Measurements from ENCODE around the gene COX4I1.

COX4I1 gene

GRCh38 chr16:85845266-85845665, 45.8 kb downstream of the COX4I1 start:
- Histone ChIP-seq H3K27me3 (no peaks in the 10 kb centered on the region), H3K27ac (peak overlapping the region; percentile 20 to 99 (median 94); a peak in 20 of 22 replicates), H3K4me2 (peak overlapping the region; percentile 27 to 93 (median 82); a peak in 21 of 22 replicates), H3K36me3 (peaks cover 0 to 17% (median 0%) of the 10 kb centered on the region in 11 experiments; a peak in 4 of 22 replicates), H3K4me1 (peaks cover 71 to 96% (median 94%) of the 10 kb centered on the region in 10 experiments), H3K4me3 (peak overlapping the region in 2 of 10 experiments; percentile 1 to 19; a peak in 2 of 20 replicates), H3K9ac (peak overlapping the region in 10 of 11 experiments; percentile 21 to 59 (median 45); a peak in 15 of 22 replicates), H4K20me1 (no peaks in the 10 kb centered on the region), H3K9me3 (replicated peaks in 1 of 11) (peaks cover 5 to 29% (median 13%) of the 10 kb centered on the region in 11 experiments; a peak in 16 of 22 replicates)
- no peak for TF ChIP-seq Cebpa-rat (IDR thresholded peaks at IDR 0.05)

GRCh38 chr16:85846461-85846860, 47.0 kb downstream of the COX4I1 start:
- Histone ChIP-seq H3K36me3 (peaks cover 0 to 17% (median 0%) of the 10 kb centered on the region in 11 experiments; a peak in 4 of 22 replicates), H3K27me3 (no peaks in the 10 kb centered on the region), H3K27ac (peak overlapping the region; percentile 57 to 99 (median 97); a peak in 21 of 22 replicates), H3K9ac (peak overlapping the region; percentile 35 to 92 (median 72); a peak in 21 of 22 replicates), H3K9me3 (replicated peaks in 1 of 11) (peaks cover 5 to 24% (median 13%) of the 10 kb centered on the region in 11 experiments; a peak in 16 of 22 replicates), H3K4me1 (peaks cover 71 to 96% (median 94%) of the 10 kb centered on the region in 10 experiments), H3K4me2 (peak overlapping the region; percentile 64 to 94 (median 86)), H4K20me1 (no peaks in the 10 kb centered on the region), H3K4me3 (peak overlapping the region in 7 of 10 experiments; percentile 6 to 56 (median 40); a peak in 10 of 20 replicates)
- TF ChIP-seq Cebpa-rat (IDR thresholded peaks at IDR 0.05) = peak in 1 of 11 experiments; percentile 32; a peak in 1 of 22 replicates

- Histone ChIP-seq H3K36me3 (peaks cover 0 to 17% (median 0%) of the 10 kb centered on the region in 11 experiments; a peak in 4 of 22 replicates), H3K9me3 (replicated peaks in 1 of 11) (peaks cover 5 to 24% (median 13%) of the 10 kb centered on the region in 11 experiments; a peak in 16 of 22 replicates), H4K20me1 (no peaks in the 10 kb centered on the region), H3K4me2 (peak overlapping the region; percentile 64 to 94 (median 86)), H3K4me3 (peak overlapping the region in 7 of 10 experiments; percentile 6 to 56 (median 40); a peak in 10 of 20 replicates), H3K27me3 (no peaks in the 10 kb centered on the region), H3K4me1 (peaks cover 71 to 96% (median 94%) of the 10 kb centered on the region in 10 experiments), H3K27ac (peak overlapping the region; percentile 57 to 99 (median 97); a peak in 21 of 22 replicates), H3K9ac (peak overlapping the region in 10 of 11 experiments; percentile 52 to 92 (median 72); a peak in 20 of 22 replicates)
- TF ChIP-seq Cebpa-rat (IDR thresholded peaks at IDR 0.05) = no peak
Measured at GRCh38 chr16:85847036-85847435, 47.5 kb downstream of the COX4I1 start.

GRCh38 chr16:85847681-85848601, 48.4 kb downstream of the COX4I1 start:
- Histone ChIP-seq H3K27me3 (no peaks in the 10 kb centered on the region), H3K36me3 (peaks cover 0 to 13% (median 0%) of the 10 kb centered on the region in 11 experiments; a peak in 4 of 22 replicates), H4K20me1 (no peaks in the 10 kb centered on the region), H3K4me1 (peaks cover 66 to 96% (median 94%) of the 10 kb centered on the region in 10 experiments), H3K27ac (peak overlapping the region; percentile 17 to 99 (median 97); a peak in 20 of 22 replicates), H3K4me3 (peak overlapping the region in 6 of 10 experiments; percentile 36 to 56 (median 44); a peak in 9 of 20 replicates), H3K9ac (peak overlapping the region; percentile 38 to 92 (median 72); a peak in 20 of 22 replicates), H3K4me2 (peak overlapping the region; percentile 64 to 94 (median 86)), H3K9me3 (replicated peaks in 1 of 11) (peaks cover 2 to 20% (median 10%) of the 10 kb centered on the region in 11 experiments; a peak in 16 of 22 replicates)
- TF ChIP-seq Cebpa-rat (IDR thresholded peaks at IDR 0.05) = peak in 9 of 11 experiments; percentile 35 to 81 (median 67); a peak in 14 of 22 replicates

- H3K4me1 ChIP-seq = peaks cover 75 to 98% (median 97%) of the 10 kb centered on the region in 10 experiments
Measured at GRCh38 chr16:85848986-85849385, 49.5 kb downstream of the COX4I1 start.

GRCh38 chr16:85849388-85849787, 49.9 kb downstream of the COX4I1 start:
- no peaks in the 10 kb centered on the region for H3K27me3 ChIP-seq
- TF ChIP-seq Cebpa-rat (IDR thresholded peaks at IDR 0.05) = no peak
- H4K20me1 ChIP-seq = no peaks in the 10 kb centered on the region
- peaks cover 0 to 10% (median 0%) of the 10 kb centered on the region in 11 experiments; a peak in 4 of 22 replicates for H3K9me3 ChIP-seq (replicated peaks in 1 of 11)
- peak overlapping the region; percentile 17 to 99 (median 97); a peak in 19 of 22 replicates for H3K27ac ChIP-seq
- peak overlapping the region in 6 of 11 experiments; percentile 21 to 92 (median 78); a peak in 7 of 22 replicates for H3K9ac ChIP-seq
- no peak overlapping the region for H3K4me3 ChIP-seq
- peaks cover 0 to 4% (median 0%) of the 10 kb centered on the region in 11 experiments; a peak in 1 of 22 replicates for H3K36me3 ChIP-seq
- peak overlapping the region in 9 of 11 experiments; percentile 79 to 94 (median 86); a peak in 18 of 22 replicates for H3K4me2 ChIP-seq
- peaks cover 78 to 100% (median 99%) of the 10 kb centered on the region in 10 experiments for H3K4me1 ChIP-seq

More at GRCh38 chr16:85848986-85849385, 49.5 kb downstream of the COX4I1 start:
- peak overlapping the region in 7 of 11 experiments; percentile 21 to 92 (median 73); a peak in 9 of 22 replicates for H3K9ac ChIP-seq
- H3K9me3 ChIP-seq (replicated peaks in 1 of 11) = peaks cover 0 to 10% (median 0%) of the 10 kb centered on the region in 11 experiments; a peak in 4 of 22 replicates
- H4K20me1 ChIP-seq = no peaks in the 10 kb centered on the region
- TF ChIP-seq Cebpa-rat (IDR thresholded peaks at IDR 0.05) = no peak
- no peak overlapping the region for H3K4me3 ChIP-seq
- peaks cover 0 to 4% (median 0%) of the 10 kb centered on the region in 11 experiments; a peak in 1 of 22 replicates for H3K36me3 ChIP-seq
- peak overlapping the region in 9 of 11 experiments; percentile 79 to 94 (median 86); a peak in 19 of 22 replicates for H3K4me2 ChIP-seq
- H3K27ac ChIP-seq = peak overlapping the region; percentile 17 to 99 (median 97); a peak in 19 of 22 replicates
- H3K27me3 ChIP-seq = no peaks in the 10 kb centered on the region

GRCh38 chr16:85850344-85850880, 50.9 kb downstream of the COX4I1 start:
- peaks cover 0 to 6% (median 0%) of the 10 kb centered on the region in 11 experiments; a peak in 1 of 22 replicates for H3K36me3 ChIP-seq
- H3K27ac ChIP-seq = peak overlapping the region; percentile 69 to 99 (median 97); a peak in 21 of 22 replicates
- H4K20me1 ChIP-seq = no peaks in the 10 kb centered on the region
- no peak for TF ChIP-seq Cebpa-rat (IDR thresholded peaks at IDR 0.05)
- peaks cover 74 to 100% (median 99%) of the 10 kb centered on the region in 10 experiments for H3K4me1 ChIP-seq
- H3K9ac ChIP-seq = peak overlapping the region in 9 of 11 experiments; percentile 11 to 92 (median 68); a peak in 12 of 22 replicates
- peaks cover 0 to 15% (median 7%) of the 10 kb centered on the region in 11 experiments; a peak in 13 of 22 replicates for H3K9me3 ChIP-seq (replicated peaks in 1 of 11)
- peak overlapping the region; percentile 40 to 94 (median 84); a peak in 20 of 22 replicates for H3K4me2 ChIP-seq
- no peak overlapping the region for H3K4me3 ChIP-seq
- H3K27me3 ChIP-seq = no peaks in the 10 kb centered on the region
